GM13977 (cell line): ENCODE measurements around the gene OR10A3.

Experiments used
- DNase-seq: peaks from one replicate; pipeline ENCODE4 v3.0.0; 2012; ENCODE audit warnings: low spot score
- in situ Hi-C: fragments of 300-500 bp; cut with MboI; formaldehyde crosslinking; loops from one replicate; pipeline ENCODE4 v1.12.0; 2022; ENCODE audit warnings: low sequenced_read_pairs, low pct_unique_long_range_greater_than_20kb, mixed read lengths, inconsistent platforms; ENCODE audit not compliant: unreplicated experiment
- TF ChIP-seq, protein P1 (sequence below): IDR thresholded peaks from 2 replicates; pipeline ENCODE4 v1.5.1; 2012; ENCODE audit warnings: mild to moderate bottlenecking, control low read depth; ENCODE audit not compliant: insufficient read depth; ENCODE audit errors: extremely low read depth, missing control alignments

OR10A3 gene

DNA sequence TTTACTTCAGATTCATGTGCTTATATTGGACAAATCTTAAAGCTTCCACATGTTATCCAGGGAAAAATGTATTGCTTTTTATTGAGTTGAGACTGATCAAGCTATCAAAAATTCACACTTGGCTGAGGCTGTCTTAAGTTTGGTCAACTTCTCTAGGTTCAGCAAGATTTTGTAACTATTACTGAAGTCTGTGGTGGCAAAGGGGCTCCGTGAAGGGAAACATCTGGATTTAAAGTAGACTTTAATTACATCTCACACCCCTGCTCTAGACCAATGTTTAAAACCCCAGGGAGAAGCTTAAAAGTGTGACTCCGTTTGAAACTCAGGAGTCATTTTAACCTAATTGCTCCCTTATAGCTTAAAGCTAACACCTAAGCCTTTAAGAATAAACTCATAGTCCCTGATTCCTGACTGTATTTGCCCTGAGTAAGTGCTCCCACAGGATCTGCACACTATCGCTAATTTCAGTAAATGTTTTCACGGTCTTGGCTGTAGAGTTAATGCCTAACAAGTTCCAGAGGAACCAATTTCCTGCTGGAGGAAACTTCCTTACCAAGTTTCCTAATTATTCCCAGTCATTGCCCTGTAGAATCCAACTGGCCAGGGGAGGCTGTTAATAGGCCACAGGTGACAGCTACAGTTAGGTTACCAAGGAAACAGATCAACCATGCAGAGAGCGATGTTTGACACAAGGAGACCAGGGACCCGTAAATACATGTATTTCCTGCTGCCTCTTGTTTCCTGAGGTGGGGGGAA lies 50.9 kb downstream of the OR10A3 start:
- DNase-seq: no peak
- TF ChIP-seq, protein P1, sequence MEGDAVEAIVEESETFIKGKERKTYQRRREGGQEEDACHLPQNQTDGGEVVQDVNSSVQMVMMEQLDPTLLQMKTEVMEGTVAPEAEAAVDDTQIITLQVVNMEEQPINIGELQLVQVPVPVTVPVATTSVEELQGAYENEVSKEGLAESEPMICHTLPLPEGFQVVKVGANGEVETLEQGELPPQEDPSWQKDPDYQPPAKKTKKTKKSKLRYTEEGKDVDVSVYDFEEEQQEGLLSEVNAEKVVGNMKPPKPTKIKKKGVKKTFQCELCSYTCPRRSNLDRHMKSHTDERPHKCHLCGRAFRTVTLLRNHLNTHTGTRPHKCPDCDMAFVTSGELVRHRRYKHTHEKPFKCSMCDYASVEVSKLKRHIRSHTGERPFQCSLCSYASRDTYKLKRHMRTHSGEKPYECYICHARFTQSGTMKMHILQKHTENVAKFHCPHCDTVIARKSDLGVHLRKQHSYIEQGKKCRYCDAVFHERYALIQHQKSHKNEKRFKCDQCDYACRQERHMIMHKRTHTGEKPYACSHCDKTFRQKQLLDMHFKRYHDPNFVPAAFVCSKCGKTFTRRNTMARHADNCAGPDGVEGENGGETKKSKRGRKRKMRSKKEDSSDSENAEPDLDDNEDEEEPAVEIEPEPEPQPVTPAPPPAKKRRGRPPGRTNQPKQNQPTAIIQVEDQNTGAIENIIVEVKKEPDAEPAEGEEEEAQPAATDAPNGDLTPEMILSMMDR: no peak
- in situ Hi-C loops: loop anchor here (10.0 kb wide), 1 partner anchor 94 kb away; the partner anchor contains the start of gene EIF3F

DNA sequence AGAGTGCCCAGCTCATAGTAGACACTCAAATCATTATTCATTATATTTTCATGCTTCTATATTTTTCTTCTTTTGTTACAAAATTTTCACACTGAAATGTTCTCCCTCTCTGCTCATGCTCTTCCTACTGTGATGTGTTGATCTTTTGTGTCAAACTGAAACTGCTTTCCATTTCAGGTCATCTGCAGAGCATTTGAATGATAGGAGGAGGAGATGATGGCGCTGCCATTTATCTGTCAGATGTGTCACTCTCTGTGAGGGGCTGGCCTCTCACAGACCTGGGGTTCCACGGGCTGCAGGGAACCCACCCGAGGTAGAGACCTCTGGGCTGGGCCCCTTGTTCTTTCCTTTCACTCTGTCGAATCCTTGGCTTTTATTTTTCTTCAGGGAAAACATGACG lies 51.5 kb downstream of the OR10A3 start:
- no peak for DNase-seq
- TF ChIP-seq, protein P1: no peak
- in situ Hi-C loops: loop anchor here (10.0 kb wide), 1 partner anchor 95 kb away; the partner anchor contains the start of gene EIF3F
